Left cardiac atrium (tissue), 4 donors: ENCODE results near the gene ZNF821. TPM values are rescaled to one million over a fixed set of nuclear protein-coding genes. Genes with fewer than 3 reads are reported as not detected.
A peak's percentile ranks its signal among the peaks of the same experiment; 100 is the strongest.

Experiments
- ATAC-seq, 2 donors: fragments of 200-7000 bp; cut with Tn5 transposase; one replicate each; pipeline ENCODE4 v1.9.1; 2020; ENCODE audit warnings: mild to moderate bottlenecking in 2 of 2, moderate library complexity in 2 of 2
- DNase-seq: peaks from one replicate; pipeline ENCODE4 v3.0.0-alpha.2; 2020
- intact Hi-C, 2 donors: fragments of 100-400 bp; cut with DNase I; formaldehyde crosslinking; loops; one replicate each; pipeline versions ENCODE4 v1.14.1 to v1.15.1; 2022 to 2023
- total RNA-seq, 2 donors: library from RNA; stranded (reverse); fragmentation: NEBNext Ultra II Directional; extraction: Animal tissue kit (Norgen Biotek cat#: 25700); gene quantifications; one replicate each; pipeline ENCODE4 v1.2.1, GENCODE V29; 2021
- donor health status: DM: no; HTN: yes; CAD: no.
- donor health status: DM: no; HTN: yes; CAD: no; lungs with severe emphysema.
- donor health status: DM: yes; HTN: yes; CAD: no.
- donor health status: Dilated cardiomyopathy.

ZNF821 gene
- total RNA-seq, 2 donors from 2014 or later: 3.6 to 5.7 TPM

DNA sequence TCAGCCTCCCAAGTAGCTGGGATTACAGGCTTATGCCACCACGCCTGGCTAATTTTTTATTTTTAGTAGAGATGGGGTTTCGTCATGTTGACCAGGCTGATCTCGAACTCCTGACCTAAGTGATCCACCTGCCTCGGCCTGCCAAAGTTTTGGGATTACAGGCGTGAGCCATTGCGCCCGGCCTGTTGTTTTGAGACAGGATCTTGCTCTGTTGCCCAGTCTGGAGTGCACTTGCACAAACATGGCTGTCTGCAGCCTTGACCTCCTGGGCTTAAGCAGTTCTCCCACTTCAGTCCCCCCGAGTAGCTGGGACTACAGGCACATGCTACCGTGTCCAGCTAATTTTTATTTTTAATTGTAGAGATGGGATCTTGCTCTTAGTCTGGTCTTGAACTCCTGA is 20.3 kb upstream of the ZNF821 start:
- intact Hi-C loops: no loop called here
- DNase-seq: no peak
- no peak for ATAC-seq

DNA sequence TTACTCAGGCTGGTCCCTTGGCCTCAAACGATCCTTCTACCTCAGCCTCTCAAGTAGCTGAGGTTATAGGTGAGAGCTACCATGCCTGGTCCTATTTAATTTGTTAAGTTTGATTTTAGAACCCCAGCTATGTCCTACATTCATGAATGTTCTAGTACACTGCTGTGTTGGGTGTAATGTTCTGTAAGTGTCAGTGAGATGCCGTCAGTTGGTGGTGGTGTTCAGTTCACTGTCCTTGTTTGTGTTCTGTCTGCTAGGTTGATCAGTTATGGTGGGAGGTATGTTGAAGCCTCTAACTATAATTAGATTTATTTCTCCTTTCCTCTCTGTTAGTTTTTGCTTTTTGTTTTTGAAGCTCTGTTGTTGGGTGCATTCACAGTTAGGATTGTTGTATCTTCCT is 19.6 kb upstream of the ZNF821 start:
- DNase-seq (no peak), ATAC-seq (peak in 1 of 2 donors; percentile 37)

DNA sequence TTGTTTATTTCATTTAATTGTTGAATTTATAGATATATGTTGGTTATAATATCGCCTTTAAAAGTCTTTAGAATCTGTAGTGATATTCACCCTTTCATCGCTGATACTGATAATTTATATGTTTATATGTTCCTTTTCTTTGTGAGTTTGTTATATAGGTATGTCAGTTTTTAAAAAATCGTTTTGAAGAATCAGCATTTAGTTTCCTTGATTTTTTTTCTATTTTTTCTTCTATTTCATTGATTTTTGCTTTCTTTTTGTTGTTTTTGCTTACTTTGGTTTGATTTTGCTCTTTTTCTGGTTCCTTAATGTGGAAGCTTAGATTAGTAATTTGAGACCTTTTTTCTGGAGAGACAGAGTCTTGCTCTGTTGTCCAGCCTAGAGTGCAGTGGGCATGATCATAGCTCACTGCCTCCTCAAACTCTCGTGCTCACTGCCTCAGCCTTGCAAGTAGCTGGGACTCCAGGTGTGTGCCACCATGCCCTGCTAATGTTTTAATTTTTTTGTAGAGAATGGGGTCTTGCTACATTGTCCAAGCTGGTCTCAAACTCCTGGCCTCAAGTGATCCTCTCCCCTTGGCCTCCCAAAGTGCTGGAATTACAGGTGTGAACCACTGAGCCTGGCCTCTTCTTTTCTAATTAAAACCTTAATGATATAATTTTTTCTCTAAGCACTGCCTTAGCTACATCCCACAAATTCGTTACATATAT is 18.8 kb upstream of the ZNF821 start:
- ATAC-seq (no peak), DNase-seq (no peak)
- intact Hi-C loops: no loop called here

More for the DNA sequence above, 19.6 kb upstream of the ZNF821 start:
- intact Hi-C loops: no loop called here

- intact Hi-C loops: no loop called here
- DNase-seq: no peak
- ATAC-seq: no peak
Observed at GRCh38 chr16:71899171-71899570, 15.2 kb upstream of the ZNF821 start.

GRCh38 chr16:71896764-71897368 is 12.9 kb upstream of the ZNF821 start:
- intact Hi-C loops: no loop called here
- DNase-seq (no peak), ATAC-seq (no peak)

GRCh38 chr16:71895679-71896365 is 11.8 kb upstream of the ZNF821 start:
- intact Hi-C loops: loop anchor here in 1 of 2 donors (2.0 kb wide), 2 partner anchors 65 to 87 kb away; partner anchors contain the start of gene AP1G1
- peak; percentile 47 for DNase-seq
- ATAC-seq: peak; percentile 24 to 50

DNA sequence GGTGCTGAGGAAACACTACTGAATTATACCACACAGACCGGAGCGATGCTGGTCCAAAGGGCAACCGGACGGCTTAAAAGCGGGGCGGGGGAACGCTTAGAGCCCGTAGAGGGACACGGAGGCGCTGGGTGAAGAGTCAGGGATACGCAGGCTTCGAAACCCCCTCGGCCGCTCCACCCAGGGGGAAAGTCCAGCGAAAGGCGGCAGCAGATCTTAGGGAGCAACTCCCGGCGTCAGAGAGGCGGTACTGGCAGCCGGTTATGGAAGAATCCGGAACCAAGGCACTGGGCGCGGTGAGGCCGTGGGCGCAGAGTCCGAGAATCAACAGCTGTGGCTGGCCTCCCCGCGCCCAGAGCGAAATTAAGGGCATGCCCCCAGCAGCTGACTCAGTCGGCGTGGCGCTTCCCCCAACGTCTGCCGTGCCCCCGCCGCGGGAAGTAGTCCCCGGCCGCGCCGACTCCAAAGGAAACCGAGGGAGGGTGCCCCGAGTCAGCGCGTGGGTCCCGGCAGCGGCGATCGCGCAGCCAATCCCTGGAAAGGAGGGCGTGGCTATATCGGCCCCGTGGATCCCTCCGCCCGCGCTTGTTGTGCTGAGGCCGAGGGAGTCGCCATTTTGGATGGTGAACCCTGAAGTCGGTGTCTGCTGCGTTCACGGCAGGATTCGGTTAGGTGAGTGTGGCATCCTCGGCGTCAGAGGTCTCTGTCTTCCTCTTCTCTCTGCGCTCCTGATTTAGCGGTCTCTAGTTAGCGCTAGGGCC is 11.1 kb upstream of the ZNF821 start, which contains the start of gene IST1:
IST1 (plus strand) TSS at position 611 of the 758 bp plus-strand sequence. CDS start 20,110 bp downstream, outside the sequence.
- intact Hi-C loops: loop anchor here in 1 of 2 donors (2.0 kb wide), 2 partner anchors 66 to 86 kb away; partner anchors contain the start of gene AP1G1
- DNase-seq (peak; percentile 99), ATAC-seq (peak; percentile 97 to 98)

- DNase-seq (peak; percentile 52), ATAC-seq (peak; percentile 10 to 26)
- intact Hi-C loops: loop anchor here in 1 of 2 donors (2.0 kb wide), 2 partner anchors 66 to 86 kb away; partner anchors contain the start of gene AP1G1
Observed at GRCh38 chr16:71894229-71894920, 10.4 kb upstream of the ZNF821 start.

DNA sequence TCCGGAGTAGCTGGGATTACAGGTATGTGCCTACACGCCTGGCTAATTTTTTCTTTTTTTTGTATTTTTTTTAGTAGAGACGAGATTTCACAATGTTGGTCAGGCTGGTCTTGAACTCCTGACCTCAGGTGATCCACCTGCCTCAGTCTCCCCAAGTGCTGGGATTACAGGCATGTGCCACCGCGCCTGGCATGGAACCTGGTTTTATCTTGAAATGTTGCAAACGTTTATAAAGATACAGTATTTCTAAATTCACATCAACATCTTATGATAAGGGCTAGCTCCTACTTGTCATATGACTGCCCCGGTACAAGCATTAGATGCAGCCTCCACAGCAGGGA is 9.9 kb upstream of the ZNF821 start:
- intact Hi-C loops: loop anchor here in 1 of 2 donors (2.0 kb wide), 2 partner anchors 67 to 85 kb away; partner anchors contain the start of gene AP1G1
- ATAC-seq: no peak
- no peak for DNase-seq

DNA sequence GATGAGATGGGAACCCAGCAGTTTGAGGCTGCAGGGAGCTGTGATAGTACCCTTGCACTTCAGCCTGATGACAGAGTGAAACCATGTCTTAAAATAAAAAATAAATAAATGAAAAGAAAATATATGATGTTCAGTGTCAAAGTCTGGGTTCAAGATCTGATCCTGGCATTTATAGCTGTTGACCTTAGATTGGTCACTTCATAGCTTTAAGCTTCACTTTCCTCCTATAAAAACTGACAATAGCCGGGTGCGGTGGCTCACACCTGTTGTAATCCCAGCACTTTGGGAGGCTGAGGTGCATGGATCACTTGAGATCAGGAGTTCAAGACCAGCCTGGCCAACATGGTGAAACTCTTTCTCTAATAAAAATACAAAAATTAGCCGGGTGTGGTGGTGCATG is 5.2 kb upstream of the ZNF821 start:
- no peak for ATAC-seq
- intact Hi-C loops: no loop called here

DNA sequence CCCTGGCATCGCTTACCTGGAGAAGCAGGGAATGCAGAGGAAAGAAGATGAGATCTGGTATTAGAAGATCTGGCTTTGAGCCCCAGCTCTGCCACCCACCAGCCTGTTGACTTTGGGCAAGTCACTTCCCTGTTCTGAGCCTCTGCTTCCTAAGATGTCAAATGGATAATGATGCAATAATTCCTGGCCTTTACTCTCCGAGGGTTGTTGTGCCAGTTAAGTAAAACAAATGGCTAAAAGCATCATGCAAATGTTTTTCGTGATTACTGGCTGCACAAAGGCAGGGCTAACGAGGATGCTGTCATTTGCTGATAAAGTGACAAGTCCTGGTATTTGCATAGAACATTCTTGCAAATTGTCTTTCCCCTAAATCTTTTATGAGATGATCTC is 1.3 kb upstream of the ZNF821 start:
- intact Hi-C loops: no loop called here
- DNase-seq (no peak), ATAC-seq (no peak)

More for the DNA sequence above, 5.2 kb upstream of the ZNF821 start:
- DNase-seq: no peak

- DNase-seq (peak; percentile 52), ATAC-seq (peak; percentile 56 to 73)
- intact Hi-C loops: loop anchor here in 1 of 2 donors (5.0 kb wide), 2 partner anchors 76 to 79 kb away; partner anchors contain the start of gene AP1G1
Observed at GRCh38 chr16:71883168-71883848, 674 bp downstream of the ZNF821 start.

DNA sequence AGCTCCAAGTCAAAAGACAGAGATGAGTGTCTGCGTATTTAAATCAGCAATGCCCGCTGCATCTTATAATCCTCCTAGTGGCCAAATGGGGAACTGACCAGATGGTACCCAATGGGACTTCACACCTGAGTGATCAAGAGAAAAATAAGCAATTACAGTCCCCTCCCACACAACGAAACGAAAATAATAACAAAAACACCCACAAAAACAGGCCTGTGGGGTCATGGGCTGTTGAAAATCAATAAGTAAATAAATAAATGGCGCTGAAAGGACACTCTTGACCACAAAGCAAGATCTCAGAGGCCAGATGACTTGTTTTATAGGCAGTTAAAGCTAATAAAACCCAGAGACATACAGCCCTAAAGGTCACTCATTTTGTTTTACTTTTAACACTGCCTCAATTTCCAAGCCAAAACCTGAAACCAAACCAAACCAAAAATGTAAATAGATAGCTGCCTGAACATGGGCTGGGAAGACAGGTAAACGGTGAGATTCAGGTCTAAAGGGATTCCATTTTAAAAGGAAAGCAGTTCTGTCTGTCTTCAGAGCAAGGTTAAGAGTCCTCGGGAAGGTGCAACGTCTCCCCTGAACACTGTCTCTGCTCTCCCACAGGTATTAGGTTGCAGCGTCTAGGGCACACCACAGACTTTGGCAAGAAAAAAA is 1.3 kb downstream of the ZNF821 start:
- ATAC-seq: peak; percentile 34 to 37
- intact Hi-C loops: loop anchor here in 1 of 2 donors (5.0 kb wide), 2 partner anchors 75 to 80 kb away; partner anchors contain the start of gene AP1G1

GRCh38 chr16:71880176-71880575 is 3.8 kb downstream of the ZNF821 start:
- no peak for ATAC-seq
- no peak for DNase-seq
- intact Hi-C loops: loop anchor here in 1 of 2 donors (5.0 kb wide), 2 partner anchors 73 to 82 kb away; partner anchors contain the start of gene AP1G1

More for the DNA sequence above, 1.3 kb downstream of the ZNF821 start:
- DNase-seq: no peak

- intact Hi-C loops: no loop called here
- DNase-seq: no peak
- ATAC-seq: no peak
Observed at GRCh38 chr16:71878911-71879310, 5.1 kb downstream of the ZNF821 start.

DNA sequence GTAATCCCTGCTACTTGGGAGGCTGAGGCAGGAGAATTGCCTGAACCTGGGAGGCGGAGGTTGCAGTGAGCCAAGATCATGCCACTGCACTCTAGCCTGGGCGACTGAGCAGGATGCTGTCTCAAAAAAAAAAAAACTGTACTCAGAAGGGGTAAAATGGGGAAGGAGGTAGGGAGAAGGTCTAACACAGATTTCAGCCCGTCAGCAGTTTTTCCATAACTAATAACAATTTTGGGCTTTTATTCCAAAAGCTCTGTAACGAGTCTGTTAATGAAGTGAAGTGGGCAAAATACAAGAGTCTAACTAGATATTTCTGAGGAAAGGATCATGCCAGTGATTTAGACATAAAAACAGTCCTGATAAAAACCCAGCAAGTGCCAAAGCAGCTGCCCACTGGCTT is 10.8 kb downstream of the ZNF821 start:
- ATAC-seq: no peak
- DNase-seq: no peak
- intact Hi-C loops: no loop called here

- ATAC-seq: no peak
- no peak for DNase-seq
- intact Hi-C loops: no loop called here
Observed at GRCh38 chr16:71870818-71871217, 13.2 kb downstream of the ZNF821 start.
